CD4-positive, alpha-beta T cell treated with Interleukin-2 at 100 ng/mL for 4 hours (primary cell): ENCODE measurements around the gene PCED1A.

Experiments
- DNase-seq: peaks from one replicate; pipeline ENCODE4 v3.0.0-alpha.2; 2020; ENCODE audit warnings: low spot score

PCED1A gene

DNA sequence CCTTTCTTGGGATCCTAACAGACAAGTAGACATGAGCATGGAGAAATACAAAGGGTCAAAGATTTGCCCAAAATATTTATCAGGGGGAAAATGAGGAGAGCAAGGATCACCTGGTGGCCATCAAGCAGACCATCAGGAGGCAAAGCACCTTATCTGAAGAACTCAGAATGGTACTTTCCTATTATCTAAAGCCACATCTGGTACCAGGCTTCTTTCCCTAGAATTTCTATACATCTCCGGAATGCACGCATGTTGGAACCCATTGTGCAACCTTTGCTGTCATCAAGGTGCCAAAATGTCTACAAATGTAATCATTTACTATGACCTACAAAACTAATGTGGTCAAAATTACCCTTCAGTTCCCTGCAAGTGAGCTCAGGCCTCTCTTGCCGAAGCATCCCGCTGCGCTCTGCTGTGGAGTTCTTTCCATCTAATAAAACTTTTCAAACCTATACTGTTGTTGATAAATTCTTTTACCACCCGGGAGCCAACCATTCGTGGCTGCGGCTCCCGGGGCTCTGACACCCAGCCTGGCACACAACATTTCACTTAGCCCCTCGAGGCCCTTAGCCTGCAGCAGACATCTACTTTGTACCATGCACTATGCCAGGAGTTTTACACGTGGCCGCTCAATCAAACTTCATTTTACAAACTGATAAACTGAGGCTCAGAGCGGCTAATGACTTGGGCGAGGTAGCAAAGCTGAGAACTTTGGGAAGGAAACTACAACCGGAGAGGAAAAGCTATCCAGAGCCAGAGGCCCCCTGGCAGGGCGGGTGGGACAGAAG, 36.2 kb downstream of the PCED1A start:
- DNase-seq: no peak

DNA sequence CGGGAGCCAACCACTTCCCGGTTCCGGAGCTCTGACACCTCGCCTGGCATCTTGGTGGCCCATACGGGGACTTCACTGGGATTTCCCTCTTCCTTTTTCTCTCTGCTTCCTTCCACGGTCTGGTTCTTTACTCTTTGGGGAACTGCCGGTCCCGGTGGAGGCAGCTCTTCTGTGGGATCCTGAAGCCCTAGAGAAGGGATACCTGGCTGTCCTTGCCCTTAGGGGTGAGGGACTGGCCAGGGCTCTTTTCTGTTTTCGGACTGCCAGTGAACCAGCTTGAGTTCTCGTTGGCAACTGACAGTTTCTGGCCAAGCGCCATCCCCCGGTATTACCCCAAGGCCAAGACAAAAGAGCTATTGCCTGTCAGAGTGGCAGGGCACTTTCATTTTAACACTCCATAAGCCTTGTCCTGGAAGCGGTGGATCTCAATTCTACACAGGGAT, 39.1 kb downstream of the PCED1A start:
- no peak for DNase-seq

DNA sequence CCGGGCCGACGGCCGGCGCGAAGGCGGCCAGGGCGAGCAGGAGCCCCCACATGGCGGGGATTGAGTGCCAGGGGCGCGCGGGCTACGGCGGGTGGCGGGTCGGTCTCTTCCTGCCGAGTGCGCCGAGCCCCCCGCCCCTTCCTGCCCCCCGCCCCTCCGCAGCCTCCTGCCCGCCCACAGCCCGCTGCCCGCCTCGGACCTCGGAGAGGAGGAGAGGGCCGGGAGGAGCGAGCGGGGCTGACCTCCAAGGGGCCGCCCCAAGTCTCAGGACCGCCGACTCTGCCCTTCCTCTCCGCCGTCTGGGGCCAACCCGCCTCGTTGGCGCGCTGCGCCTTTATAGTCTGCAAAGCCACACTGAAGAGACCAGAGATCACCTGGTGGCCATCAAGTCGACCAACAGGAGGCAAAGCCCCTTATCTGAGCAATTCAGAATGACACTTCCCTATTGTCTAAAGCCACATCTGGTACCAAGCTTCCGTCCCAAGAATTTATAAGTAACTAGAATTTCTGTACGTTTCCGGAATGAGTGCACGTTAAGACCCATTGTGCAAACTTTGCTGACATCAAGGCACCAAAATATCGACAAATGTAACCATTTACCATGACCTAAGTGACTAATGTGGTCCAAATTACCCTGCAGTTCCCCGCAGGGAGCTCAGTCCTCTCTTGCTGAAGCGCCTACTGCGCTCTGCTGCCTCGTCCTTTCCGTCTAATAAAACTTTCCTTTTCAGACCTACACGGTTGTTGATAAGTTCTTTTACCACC, 39.8 kb downstream of the PCED1A start, which contains the start of gene CPXM1:
Gene CPXM1 (minus strand): TSS at position 107 of the 765 bp plus-strand sequence. CDS start 55 bp downstream, at position 52.
- DNase-seq: no peak

DNA sequence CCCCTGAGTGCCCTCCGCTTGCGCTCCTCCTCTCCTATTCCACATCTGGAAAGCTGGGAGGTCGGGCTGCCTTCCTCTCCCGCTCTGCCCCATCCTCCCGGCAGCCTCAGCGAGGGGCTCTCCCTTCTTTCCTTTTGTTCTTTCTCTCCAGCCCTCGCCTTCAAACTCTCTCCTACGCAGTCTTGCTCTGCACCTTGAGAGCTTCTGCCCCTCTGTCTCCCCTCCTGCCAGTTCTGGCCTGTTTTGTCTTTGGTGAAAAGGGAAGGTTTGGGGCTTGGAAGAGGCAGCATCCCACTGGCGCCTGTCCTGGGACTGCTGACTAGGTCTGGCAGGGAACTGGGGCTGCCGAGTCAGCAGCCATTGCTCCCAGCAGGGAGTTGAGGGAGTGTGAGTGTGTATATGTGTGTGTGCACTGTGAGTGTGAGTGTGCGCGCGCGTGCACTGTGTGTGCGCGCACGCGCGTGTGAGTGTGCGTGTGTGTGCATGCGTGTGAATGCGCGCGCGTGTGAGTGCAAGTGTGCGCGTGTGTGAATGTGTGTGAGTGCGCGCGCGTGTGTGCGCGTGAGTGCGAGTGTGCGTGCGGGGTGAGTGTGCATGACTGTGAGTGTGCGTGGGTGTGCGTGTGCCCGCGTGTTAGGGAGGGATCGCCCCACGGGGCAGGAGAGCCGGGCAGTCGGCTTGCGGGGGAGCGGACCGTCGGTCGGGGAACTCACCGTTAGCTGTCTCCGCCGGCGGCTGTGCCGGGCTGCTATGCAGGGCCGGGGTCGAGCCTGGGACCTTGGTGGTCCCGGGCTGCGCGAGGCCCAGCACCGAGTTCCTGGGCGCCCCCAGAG, 40.6 kb downstream of the PCED1A start:
- DNase-seq: no peak

DNA sequence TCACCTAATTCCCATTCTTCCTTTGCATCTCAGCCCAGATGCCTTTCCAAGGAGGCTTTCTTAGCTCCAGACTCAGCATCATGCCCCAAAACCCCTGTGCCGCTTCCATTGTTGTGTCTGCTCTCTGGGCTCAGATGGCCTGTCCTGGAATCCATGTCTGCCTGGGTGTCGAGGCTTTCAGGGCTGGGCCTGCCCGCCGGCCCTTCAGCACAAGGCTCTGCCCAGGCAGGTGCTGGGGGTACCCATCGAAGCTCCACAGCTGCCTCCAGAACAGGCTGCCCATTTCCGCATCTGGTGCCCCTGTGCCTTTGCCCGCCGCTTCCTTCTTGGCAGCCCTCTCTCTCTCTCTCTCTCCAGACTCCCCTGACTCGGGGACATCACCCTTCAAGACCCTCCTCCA, 41.2 kb downstream of the PCED1A start:
- no peak for DNase-seq

DNA sequence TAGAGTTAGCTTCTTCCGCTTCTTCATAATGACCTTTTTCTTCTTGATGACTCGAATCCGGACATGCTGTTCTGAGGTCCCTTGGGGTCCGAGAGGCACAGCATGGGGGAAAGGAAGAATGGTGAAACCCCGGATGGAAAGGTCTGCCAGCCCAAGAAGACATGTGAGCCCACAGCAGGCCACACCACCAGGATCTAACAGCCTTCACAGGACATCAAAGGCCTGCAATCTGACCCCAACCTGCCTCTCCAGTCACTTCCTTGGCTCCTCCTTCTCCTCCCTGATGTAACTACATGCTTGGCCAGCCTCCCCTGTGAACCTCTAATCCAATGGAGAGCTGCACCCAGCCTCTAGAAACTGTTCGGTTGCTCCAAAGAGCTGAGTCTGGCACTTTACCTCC, 41.6 kb downstream of the PCED1A start:
- no peak for DNase-seq

DNA sequence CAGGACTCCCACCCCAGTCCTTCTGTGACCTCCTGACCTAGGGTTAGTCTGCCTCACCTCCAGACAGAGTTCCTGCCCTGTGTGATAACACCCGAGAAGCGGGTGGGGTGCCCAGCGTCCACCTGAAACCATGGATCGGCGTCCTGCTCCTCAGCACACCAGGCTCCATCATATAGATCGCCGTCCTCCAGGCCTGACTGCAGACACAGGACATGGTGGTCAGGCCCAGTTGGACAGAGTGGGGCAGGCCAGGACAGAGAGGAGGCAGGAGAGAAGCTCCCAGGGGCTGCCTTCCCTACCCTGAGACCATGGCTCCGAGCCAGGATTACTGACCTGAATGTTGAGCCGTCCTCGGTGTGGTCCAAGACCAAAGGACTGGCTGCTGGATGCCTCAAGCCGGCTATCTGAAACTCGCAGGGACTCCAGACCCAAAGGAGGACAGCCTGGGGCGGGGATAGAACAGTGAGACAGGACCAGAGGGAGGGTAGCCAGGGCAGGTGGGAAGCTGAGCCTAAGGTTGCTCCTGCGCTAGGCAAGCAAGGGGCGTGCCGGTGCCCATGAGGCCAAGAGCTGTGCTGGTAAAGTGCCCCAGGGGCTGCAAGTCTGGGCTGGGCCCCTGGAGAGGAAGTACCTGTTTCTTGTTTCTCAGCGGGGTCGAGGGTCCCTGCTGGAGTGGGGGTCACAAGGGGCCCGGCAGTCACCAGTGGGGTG, 42.2 kb downstream of the PCED1A start:
- DNase-seq: no peak

DNA sequence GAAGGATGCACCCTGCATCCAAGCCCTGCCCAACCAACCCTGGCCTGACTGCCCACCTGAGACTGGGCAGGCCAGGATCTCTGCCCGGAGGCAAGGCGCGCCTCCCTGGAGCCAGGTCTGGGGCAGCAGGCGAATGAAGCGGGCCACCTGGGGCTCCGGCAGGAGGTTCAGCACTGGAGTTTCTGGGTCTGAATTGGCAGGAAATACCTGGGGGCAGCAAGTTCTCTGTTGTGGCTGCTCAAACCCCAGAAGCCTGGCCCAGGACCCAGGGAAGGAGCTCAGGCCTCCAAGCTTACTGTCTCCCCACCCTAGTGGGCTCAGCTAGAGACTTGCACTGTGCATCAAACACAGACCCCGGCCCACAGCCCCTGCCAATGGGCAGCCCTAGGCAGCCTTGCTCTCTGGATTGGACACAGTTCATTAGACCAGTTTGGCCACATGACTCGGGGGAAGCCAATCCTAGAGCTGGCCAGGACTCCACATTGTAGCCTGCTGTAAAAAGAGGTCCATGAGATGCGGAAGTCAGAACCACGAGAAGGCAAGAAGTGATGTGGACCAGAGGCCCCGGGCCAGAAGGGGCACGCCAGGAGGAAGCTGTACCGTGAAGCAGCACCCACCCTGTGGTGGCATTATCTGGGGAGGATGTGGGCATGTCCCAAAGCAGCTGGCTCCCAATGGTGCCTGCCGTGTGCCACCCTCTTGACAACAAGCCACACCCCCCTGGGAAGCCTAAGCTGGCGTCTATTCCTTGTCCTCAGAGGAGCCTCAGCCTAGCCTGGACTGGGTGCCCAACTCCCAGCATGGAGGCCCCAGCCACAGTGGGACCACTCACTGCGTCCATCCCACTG, 43.1 kb downstream of the PCED1A start:
- no peak for DNase-seq

DNA sequence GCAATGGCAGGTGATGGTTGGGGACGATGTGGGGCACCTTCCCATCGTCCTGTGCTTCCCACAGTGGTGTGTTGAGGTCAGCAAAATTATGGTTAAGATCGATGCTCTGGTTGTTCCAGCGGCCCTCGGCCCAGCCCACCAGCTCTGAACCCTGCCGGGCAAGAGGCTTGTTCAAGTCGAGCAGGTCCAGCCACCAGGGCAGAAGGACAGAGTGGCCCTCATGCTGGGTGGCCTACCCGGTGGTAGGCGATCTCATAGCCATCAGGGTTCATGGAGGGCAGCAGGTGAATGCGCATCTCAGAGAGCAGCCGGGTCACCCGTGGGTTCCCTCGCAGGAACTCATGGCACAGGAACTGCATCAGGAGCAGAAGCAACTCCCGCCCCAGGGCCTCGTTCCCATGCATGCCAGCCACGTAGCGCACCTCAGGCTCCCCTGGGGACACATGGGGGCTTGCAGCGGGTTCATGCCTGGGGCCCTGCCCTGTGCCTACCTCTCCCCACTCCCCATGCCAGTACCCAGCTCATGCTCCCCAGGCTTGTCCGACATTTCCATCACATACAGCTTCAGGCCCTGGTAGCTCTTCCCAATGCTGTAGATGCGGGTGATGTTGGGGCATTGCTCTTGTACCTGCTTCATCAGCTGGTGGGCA, 44.3 kb downstream of the PCED1A start:
- no peak for DNase-seq

DNA sequence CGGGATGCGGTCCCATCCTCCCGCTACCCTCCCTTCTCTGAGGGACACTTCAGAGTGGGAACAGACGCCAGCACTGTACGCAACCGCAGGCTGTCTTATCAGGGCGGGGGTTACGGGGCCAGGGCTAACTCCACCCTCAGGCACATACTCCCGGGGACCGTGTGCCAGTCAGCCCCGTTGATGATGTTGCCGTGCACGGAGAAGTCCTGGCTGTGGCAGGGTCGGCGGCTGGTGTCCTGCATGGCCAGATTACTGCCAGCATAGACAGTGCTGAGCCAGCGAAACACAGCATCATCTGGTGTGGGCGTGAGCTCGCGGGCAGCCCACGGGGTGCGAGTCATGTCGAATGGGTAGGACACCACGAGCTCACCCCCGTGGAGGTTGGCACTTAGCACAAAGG, 45.0 kb downstream of the PCED1A start:
- no peak for DNase-seq

DNA sequence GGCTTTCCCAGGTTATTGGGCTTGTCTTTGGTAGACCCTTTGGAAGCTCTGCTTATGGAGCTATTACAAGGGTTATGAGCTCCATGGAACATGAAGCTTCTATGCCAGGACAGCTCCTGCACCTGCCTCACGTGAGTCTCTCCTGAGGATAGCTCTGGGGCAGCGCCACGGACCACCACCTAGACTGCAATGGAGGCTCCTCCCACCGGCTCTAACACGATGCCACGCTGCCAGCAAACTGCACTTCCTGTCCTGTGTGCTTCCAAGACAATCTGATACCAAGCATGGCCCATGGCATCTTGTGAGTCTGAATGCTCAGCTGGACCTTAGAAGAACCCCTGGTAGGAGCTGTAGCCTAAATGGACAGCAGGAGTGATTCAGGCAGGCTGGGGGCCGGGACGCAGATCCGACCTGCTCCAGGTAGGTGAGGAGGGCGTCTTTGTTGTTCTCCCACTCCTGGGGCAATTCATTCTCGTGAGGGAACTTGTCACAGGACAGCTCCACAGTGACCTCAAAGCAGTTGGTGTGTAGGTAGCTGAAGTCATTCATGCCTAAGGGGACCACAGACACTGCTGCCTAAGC, 45.5 kb downstream of the PCED1A start:
- no peak for DNase-seq

DNA sequence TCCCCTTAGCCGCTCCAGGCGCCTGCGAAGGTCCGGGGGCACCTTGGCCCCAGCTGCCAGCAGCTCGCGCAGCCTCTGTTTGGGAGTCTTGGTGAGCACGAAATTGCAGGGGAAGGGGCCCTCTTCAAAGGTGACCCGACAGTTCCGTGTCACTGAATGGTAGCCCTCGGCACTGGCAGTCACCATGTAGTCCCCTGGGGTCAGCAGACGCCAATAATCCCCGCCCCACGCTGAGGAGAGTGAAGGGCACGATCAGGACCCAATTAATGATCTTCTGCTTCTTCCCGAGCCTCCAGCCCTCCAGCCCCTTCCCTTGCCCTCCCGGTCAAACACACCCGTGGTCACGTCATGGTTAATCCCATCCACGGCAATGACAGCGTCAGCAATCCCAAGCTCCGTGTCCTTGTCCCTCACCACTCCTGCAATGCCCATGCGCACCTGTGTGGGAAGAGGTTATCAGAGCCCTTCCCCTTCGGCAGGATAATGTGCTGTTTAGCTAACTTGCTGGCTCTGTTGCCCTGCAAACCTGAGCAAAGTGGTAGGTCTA, 46.2 kb downstream of the PCED1A start:
- no peak for DNase-seq

DNA sequence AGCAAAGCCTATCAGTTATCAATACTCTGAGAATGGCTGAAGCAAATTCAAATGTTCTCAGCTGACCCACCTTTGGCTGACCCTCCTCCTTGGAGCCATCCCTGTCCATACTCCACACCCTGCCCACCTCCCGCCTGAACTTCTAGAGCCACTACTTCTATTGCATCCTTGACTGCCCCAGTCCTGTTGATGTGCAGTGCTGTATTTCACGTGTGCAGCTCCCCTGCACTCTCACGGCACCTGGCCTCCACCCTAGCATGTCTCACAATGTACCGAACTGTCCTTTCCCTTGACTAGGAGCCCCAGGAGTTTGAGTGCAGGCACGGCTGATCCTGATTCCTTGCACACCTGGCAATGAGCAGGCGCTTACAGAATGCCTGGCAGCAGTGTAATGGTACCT, 47.0 kb downstream of the PCED1A start:
- no peak for DNase-seq
